Dermis blood vessel endothelial cell (primary cell): ENCODE data around the gene VAPB. TPM values are rescaled to one million over a fixed set of nuclear protein-coding genes. Genes with fewer than 3 reads are reported as not detected.

Source experiments
- DNase-seq: peaks from one replicate; pipeline ENCODE4 v3.0.0; 2010
- total RNA-seq: library from RNA; depleted of rRNA; stranded (reverse); fragments of >200 nt; gene quantifications from 2 replicates; pipeline ENCODE4 v1.2.3, GENCODE V29; 2014

Gene VAPB
- total RNA-seq, 1 donor from 2014 or later = 16.5 TPM

GRCh38 chr20:58378704-58379103, 10.3 kb upstream of the VAPB start:
- no peak for DNase-seq

- no peak for DNase-seq
Measured at GRCh38 chr20:58381627-58382026, 7.4 kb upstream of the VAPB start.

GRCh38 chr20:58382096-58382495, 6.9 kb upstream of the VAPB start:
- DNase-seq = no peak

GRCh38 chr20:58384821-58385220, 4.2 kb upstream of the VAPB start:
- no peak for DNase-seq

GRCh38 chr20:58388028-58388601, 914 bp upstream of the VAPB start:
- DNase-seq = no peak

GRCh38 chr20:58389324-58389967, 417 bp downstream of the VAPB start:
- peak; percentile 61 for DNase-seq

- no peak for DNase-seq
Measured at GRCh38 chr20:58389968-58390658, 1.1 kb downstream of the VAPB start.

GRCh38 chr20:58390659-58391035, 1.6 kb downstream of the VAPB start:
- no peak for DNase-seq

- DNase-seq = no peak
Measured at GRCh38 chr20:58392286-58392685, 3.3 kb downstream of the VAPB start.

- no peak for DNase-seq
Measured at GRCh38 chr20:58393299-58393698, 4.3 kb downstream of the VAPB start.

- DNase-seq = no peak
Measured at GRCh38 chr20:58394801-58395200, 5.8 kb downstream of the VAPB start.

- no peak for DNase-seq
Measured at GRCh38 chr20:58395604-58396003, 6.6 kb downstream of the VAPB start.

GRCh38 chr20:58397429-58397828, 8.4 kb downstream of the VAPB start:
- no peak for DNase-seq

GRCh38 chr20:58398254-58398653, 9.2 kb downstream of the VAPB start:
- DNase-seq = no peak

- no peak for DNase-seq
Measured at GRCh38 chr20:58399926-58400325, 10.9 kb downstream of the VAPB start.

- DNase-seq = no peak
Measured at GRCh38 chr20:58401162-58401561, 12.1 kb downstream of the VAPB start.

- DNase-seq = no peak
Measured at GRCh38 chr20:58402305-58402704, 13.3 kb downstream of the VAPB start.

- DNase-seq = no peak
Measured at GRCh38 chr20:58402827-58403226, 13.8 kb downstream of the VAPB start.

GRCh38 chr20:58403272-58403671, 14.2 kb downstream of the VAPB start:
- DNase-seq = no peak

- no peak for DNase-seq
Measured at GRCh38 chr20:58405504-58406291, 16.7 kb downstream of the VAPB start.

GRCh38 chr20:58406422-58407001, 17.5 kb downstream of the VAPB start:
- no peak for DNase-seq

GRCh38 chr20:58407201-58407873, 18.3 kb downstream of the VAPB start:
- DNase-seq = peak; percentile 49
